ENCODE results near the gene CAMSAP1. TPM values are rescaled to one million over a fixed set of nuclear protein-coding genes. Genes with fewer than 3 reads are reported as not detected.

CAMSAP1 gene
- total RNA-seq, 1 donor from 2014 or later, result 150 TPM

- DNase-seq, result no peak
- Mint-ChIP-seq H3K4me1 (ENCODE audit: low read depth, unreplicated experiment) (no peaks in the 10 kb centered on the region), H3K36me3 (ENCODE audit: unreplicated experiment) (no peaks in the 10 kb centered on the region), H3K4me3 (ENCODE audit: unreplicated experiment) (no peak overlapping the region), H3K9me3 (ENCODE audit: unreplicated experiment) (peaks cover 2% of the 10 kb centered on the region), H3K27ac (ENCODE audit: unreplicated experiment) (no peak overlapping the region), H3K27me3 (ENCODE audit: unreplicated experiment) (no peaks in the 10 kb centered on the region)
- TF ChIP-seq, protein P1, sequence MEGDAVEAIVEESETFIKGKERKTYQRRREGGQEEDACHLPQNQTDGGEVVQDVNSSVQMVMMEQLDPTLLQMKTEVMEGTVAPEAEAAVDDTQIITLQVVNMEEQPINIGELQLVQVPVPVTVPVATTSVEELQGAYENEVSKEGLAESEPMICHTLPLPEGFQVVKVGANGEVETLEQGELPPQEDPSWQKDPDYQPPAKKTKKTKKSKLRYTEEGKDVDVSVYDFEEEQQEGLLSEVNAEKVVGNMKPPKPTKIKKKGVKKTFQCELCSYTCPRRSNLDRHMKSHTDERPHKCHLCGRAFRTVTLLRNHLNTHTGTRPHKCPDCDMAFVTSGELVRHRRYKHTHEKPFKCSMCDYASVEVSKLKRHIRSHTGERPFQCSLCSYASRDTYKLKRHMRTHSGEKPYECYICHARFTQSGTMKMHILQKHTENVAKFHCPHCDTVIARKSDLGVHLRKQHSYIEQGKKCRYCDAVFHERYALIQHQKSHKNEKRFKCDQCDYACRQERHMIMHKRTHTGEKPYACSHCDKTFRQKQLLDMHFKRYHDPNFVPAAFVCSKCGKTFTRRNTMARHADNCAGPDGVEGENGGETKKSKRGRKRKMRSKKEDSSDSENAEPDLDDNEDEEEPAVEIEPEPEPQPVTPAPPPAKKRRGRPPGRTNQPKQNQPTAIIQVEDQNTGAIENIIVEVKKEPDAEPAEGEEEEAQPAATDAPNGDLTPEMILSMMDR (IDR thresholded peaks at IDR 0.05; ENCODE audit: partially characterized antibody, unreplicated experiment), result no peak
Measured at GRCh38 chr9:135786146-135786690, 121.1 kb downstream of the CAMSAP1 start.

DNA sequence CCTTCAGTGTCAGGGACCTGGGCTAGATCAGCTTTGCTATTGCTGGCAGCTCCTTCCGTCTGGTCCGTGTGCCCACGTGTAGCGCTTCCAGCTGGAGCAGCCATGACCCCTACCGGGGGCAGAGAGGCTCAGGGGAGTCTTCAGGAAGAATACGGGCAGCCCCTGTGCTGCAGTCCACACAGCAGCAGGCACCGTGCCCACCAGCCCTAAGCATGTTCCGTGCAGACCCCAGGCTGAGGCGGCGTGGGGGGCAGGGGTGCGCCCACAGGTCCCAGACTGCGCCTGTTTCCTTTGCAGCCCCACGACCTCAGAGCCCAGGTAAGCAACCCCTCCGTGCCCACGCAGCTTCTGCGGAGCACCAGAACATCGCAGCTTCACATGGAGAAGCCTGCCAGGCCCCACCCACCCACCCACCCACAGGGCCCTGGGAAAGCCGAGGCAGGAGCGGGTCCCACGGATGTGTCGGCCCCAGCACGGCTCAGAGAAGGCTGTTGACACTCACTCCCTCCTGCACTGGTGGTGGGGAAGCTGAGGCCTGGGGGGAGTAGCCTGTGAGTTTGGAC is 122.3 kb downstream of the CAMSAP1 start:
- no peaks in the 10 kb centered on the region for H3K36me3 Mint-ChIP-seq (ENCODE audit: unreplicated experiment)
- no peak overlapping the region for H3K27ac Mint-ChIP-seq (ENCODE audit: unreplicated experiment)
- TF ChIP-seq, protein P1 (IDR thresholded peaks at IDR 0.05; ENCODE audit: partially characterized antibody, unreplicated experiment), result no peak
- no peaks in the 10 kb centered on the region for H3K4me1 Mint-ChIP-seq (ENCODE audit: low read depth, unreplicated experiment)
- no peaks in the 10 kb centered on the region for H3K27me3 Mint-ChIP-seq (ENCODE audit: unreplicated experiment)
- no peak for DNase-seq
- no peak overlapping the region for H3K4me3 Mint-ChIP-seq (ENCODE audit: unreplicated experiment)
- H3K9me3 Mint-ChIP-seq (ENCODE audit: unreplicated experiment), result peaks cover 2% of the 10 kb centered on the region

- no peaks in the 10 kb centered on the region for H3K4me1 Mint-ChIP-seq (ENCODE audit: low read depth, unreplicated experiment)
- no peaks in the 10 kb centered on the region for H3K36me3 Mint-ChIP-seq (ENCODE audit: unreplicated experiment)
- H3K27ac Mint-ChIP-seq (ENCODE audit: unreplicated experiment), result no peak overlapping the region
- TF ChIP-seq, protein P1 (IDR thresholded peaks at IDR 0.05; ENCODE audit: partially characterized antibody, unreplicated experiment), result no peak
- DNase-seq, result no peak
- peaks cover 3% of the 10 kb centered on the region for H3K9me3 Mint-ChIP-seq (ENCODE audit: unreplicated experiment)
- H3K4me3 Mint-ChIP-seq (ENCODE audit: unreplicated experiment), result no peak overlapping the region
- H3K27me3 Mint-ChIP-seq (ENCODE audit: unreplicated experiment), result no peaks in the 10 kb centered on the region
Measured at GRCh38 chr9:135783540-135784245, 123.7 kb downstream of the CAMSAP1 start.

DNA sequence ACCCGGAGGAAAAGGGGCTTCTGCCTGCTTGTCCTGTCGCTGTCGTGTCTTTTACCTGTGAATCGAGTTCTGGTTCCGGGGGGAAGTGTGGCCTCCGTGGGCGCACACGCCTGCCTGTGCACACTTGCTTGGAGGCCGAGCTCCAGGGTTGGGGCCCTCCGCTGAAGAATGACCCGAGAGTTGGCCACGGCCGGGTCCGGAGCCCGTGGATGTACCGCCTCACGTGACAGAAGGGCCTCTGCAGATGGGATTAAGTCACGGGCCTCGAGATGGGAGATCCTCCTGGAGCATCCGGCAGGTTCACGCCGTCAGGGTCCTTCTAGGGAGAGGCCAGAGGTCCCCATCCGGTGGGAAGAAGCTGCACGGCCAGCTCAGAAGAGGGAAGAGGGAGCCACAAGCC is 124.4 kb downstream of the CAMSAP1 start:
- H3K27ac Mint-ChIP-seq (ENCODE audit: unreplicated experiment), result no peak overlapping the region
- TF ChIP-seq, protein P1 (IDR thresholded peaks at IDR 0.05; ENCODE audit: partially characterized antibody, unreplicated experiment), result no peak
- H3K4me1 Mint-ChIP-seq (ENCODE audit: low read depth, unreplicated experiment), result no peaks in the 10 kb centered on the region
- H3K9me3 Mint-ChIP-seq (ENCODE audit: unreplicated experiment), result peaks cover 3% of the 10 kb centered on the region
- H3K36me3 Mint-ChIP-seq (ENCODE audit: unreplicated experiment), result no peaks in the 10 kb centered on the region
- H3K4me3 Mint-ChIP-seq (ENCODE audit: unreplicated experiment), result no peak overlapping the region
- DNase-seq, result no peak
- H3K27me3 Mint-ChIP-seq (ENCODE audit: unreplicated experiment), result no peaks in the 10 kb centered on the region

DNA sequence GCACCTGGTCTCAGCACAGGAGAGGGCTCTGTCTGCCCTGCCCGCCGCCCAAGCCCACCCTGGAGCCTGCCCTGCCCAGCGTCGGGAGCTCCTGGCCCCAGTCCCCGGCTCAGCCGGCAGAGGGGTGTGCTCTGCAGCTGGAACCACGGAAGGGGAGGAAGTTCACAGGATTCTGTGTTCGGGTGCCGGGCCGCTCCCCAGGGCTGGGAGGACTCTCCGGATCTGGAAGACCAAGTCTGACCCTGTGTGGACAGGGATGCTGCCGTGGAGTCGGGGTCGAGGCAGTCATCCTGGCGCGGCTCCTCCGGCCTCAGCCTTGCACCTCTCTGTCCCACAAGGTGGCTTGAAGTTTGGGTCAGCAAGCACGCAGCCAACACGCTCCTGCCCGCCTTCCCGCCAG is 126.7 kb downstream of the CAMSAP1 start:
- H3K27me3 Mint-ChIP-seq (ENCODE audit: unreplicated experiment), result no peaks in the 10 kb centered on the region
- no peaks in the 10 kb centered on the region for H3K4me1 Mint-ChIP-seq (ENCODE audit: low read depth, unreplicated experiment)
- no peak overlapping the region for H3K27ac Mint-ChIP-seq (ENCODE audit: unreplicated experiment)
- no peak for DNase-seq
- H3K9me3 Mint-ChIP-seq (ENCODE audit: unreplicated experiment), result peaks cover 3% of the 10 kb centered on the region
- TF ChIP-seq, protein P1 (IDR thresholded peaks at IDR 0.05; ENCODE audit: partially characterized antibody, unreplicated experiment), result no peak
- no peaks in the 10 kb centered on the region for H3K36me3 Mint-ChIP-seq (ENCODE audit: unreplicated experiment)
- H3K4me3 Mint-ChIP-seq (ENCODE audit: unreplicated experiment), result no peak overlapping the region

Data from glutamatergic neuron (in vitro differentiated cells).